Measurements from ENCODE around the gene GNA15.

GNA15 gene

DNA sequence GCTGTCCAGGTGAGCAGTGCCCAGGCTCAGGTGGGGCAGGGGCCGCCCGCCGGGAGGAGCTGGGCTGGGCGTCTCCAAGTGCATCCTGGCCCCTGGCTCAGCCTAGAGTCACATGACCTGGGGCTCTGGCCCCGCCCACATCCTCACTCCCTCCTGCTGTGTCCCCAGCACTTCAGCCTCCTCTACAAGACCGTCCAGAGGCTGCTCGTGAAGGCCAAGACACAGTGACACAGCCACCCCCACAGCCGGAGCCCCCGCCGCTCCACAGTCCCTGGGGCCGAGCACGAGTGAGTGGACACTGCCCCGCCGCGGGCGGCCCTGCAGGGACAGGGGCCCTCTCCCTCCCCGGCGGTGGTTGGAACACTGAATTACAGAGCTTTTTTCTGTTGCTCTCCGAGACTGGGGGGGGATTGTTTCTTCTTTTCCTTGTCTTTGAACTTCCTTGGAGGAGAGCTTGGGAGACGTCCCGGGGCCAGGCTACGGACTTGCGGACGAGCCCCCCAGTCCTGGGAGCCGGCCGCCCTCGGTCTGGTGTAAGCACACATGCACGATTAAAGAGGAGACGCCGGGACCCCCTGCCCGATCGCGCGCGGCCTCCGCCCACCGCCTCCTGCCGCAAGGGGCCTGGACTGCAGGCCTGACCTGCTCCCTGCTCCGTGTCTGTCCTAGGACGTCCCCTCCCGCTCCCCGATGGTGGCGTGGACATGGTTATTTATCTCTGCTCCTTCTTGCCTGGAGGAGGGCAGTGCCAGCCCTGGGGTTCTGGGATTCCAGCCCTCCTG, 71.8 kb downstream of the GNA15 start:
- H3K27ac ChIP-seq (ENCODE audit: low read length) = no peak overlapping the region
- H3K4me3 ChIP-seq (ENCODE audit: low read depth in 1 of 2, low read length in 2 of 2) = no peak overlapping the region
- TF ChIP-seq CTCF (IDR thresholded peaks at IDR 0.05; ENCODE audit: borderline replicate concordance, extremely low read depth, low read length, poor library complexity, severe bottlenecking) (no peak), EZH2 (IDR thresholded peaks at IDR 0.05; ENCODE audit: borderline replicate concordance, low read depth, low read length, severe bottlenecking) (no peak)
- ATAC-seq (ENCODE audit: insufficient read depth, low read depth) (no peak), DNase-seq (no peak)
- H3K36me3 ChIP-seq (ENCODE audit: insufficient read depth, low read length) = peaks cover 60% of the 10 kb centered on the region
- no peak overlapping the region for H3K9ac ChIP-seq (ENCODE audit: low read depth, low read length)
- no peak overlapping the region for H2AFZ ChIP-seq (ENCODE audit: low read depth, low read length)
- H4K20me1 ChIP-seq (ENCODE audit: insufficient read depth, low read length) = no peaks in the 10 kb centered on the region; the same call in 1 of the 2 replicates
- no peaks in the 10 kb centered on the region for H3K79me2 ChIP-seq (ENCODE audit: insufficient read depth, low read length)
- H3K4me2 ChIP-seq (ENCODE audit: insufficient read depth, low read length) = no peak overlapping the region
- H3K27me3 ChIP-seq (ENCODE audit: insufficient read depth, low read length, poor library complexity) = no peaks in the 10 kb centered on the region
- H3K4me1 ChIP-seq (ENCODE audit: insufficient read depth, low read length) = no peaks in the 10 kb centered on the region
- H3K9me3 ChIP-seq (ENCODE audit: insufficient read depth, low read length, severe bottlenecking) = no peaks in the 10 kb centered on the region

GRCh38 chr19:3208317-3209207, 72.7 kb downstream of the GNA15 start:
- Histone ChIP-seq H3K27me3 (ENCODE audit: insufficient read depth, low read length, poor library complexity) (no peaks in the 10 kb centered on the region), H3K27ac (ENCODE audit: low read length) (no peak overlapping the region), H3K4me3 (ENCODE audit: low read depth in 1 of 2, low read length in 2 of 2) (no peak overlapping the region), H3K9me3 (ENCODE audit: insufficient read depth, low read length, severe bottlenecking) (no peaks in the 10 kb centered on the region), H4K20me1 (ENCODE audit: insufficient read depth, low read length) (no peaks in the 10 kb centered on the region; the same call in 1 of the 2 replicates), H3K79me2 (ENCODE audit: insufficient read depth, low read length) (no peaks in the 10 kb centered on the region), H3K36me3 (ENCODE audit: insufficient read depth, low read length) (peaks cover 55% of the 10 kb centered on the region), H3K4me2 (ENCODE audit: insufficient read depth, low read length) (no peak overlapping the region), H3K4me1 (ENCODE audit: insufficient read depth, low read length) (no peaks in the 10 kb centered on the region), H2AFZ (ENCODE audit: low read depth, low read length) (no peak overlapping the region), H3K9ac (ENCODE audit: low read depth, low read length) (no peak overlapping the region)
- no peak for ATAC-seq (ENCODE audit: insufficient read depth, low read depth)
- no peak for TF ChIP-seq CTCF (IDR thresholded peaks at IDR 0.05; ENCODE audit: borderline replicate concordance, extremely low read depth, low read length, poor library complexity, severe bottlenecking)
- TF ChIP-seq EZH2 (IDR thresholded peaks at IDR 0.05; ENCODE audit: borderline replicate concordance, low read depth, low read length, severe bottlenecking) = no peak
- DNase-seq = no peak

- no peaks in the 10 kb centered on the region for H3K27me3 ChIP-seq (ENCODE audit: insufficient read depth, low read length, poor library complexity)
- no peak overlapping the region for H3K9ac ChIP-seq (ENCODE audit: low read depth, low read length)
- no peak overlapping the region for H2AFZ ChIP-seq (ENCODE audit: low read depth, low read length)
- no peaks in the 10 kb centered on the region for H3K4me1 ChIP-seq (ENCODE audit: insufficient read depth, low read length)
- peaks cover 36% of the 10 kb centered on the region for H3K36me3 ChIP-seq (ENCODE audit: insufficient read depth, low read length)
- TF ChIP-seq CTCF (IDR thresholded peaks at IDR 0.05; ENCODE audit: borderline replicate concordance, extremely low read depth, low read length, poor library complexity, severe bottlenecking) (peak; percentile 78), EZH2 (IDR thresholded peaks at IDR 0.05; ENCODE audit: borderline replicate concordance, low read depth, low read length, severe bottlenecking) (no peak)
- no peaks in the 10 kb centered on the region for H3K9me3 ChIP-seq (ENCODE audit: insufficient read depth, low read length, severe bottlenecking)
- H3K4me2 ChIP-seq (ENCODE audit: insufficient read depth, low read length) = no peak overlapping the region
- no peaks in the 10 kb centered on the region for H3K79me2 ChIP-seq (ENCODE audit: insufficient read depth, low read length)
- ATAC-seq (ENCODE audit: insufficient read depth, low read depth) (peak; percentile 85), DNase-seq (peak; percentile 68)
- H3K4me3 ChIP-seq (ENCODE audit: low read depth in 1 of 2, low read length in 2 of 2) = no peak overlapping the region
- no peaks in the 10 kb centered on the region for H4K20me1 ChIP-seq (ENCODE audit: insufficient read depth, low read length)
- no peak overlapping the region for H3K27ac ChIP-seq (ENCODE audit: low read length)
Observed at GRCh38 chr19:3210347-3211017, 74.6 kb downstream of the GNA15 start.
